H9 (cell line): ENCODE results near the gene LCNL1. TPM values are rescaled to one million over a fixed set of nuclear protein-coding genes. Genes with fewer than 3 reads are reported as not detected.

Experiments used
- DNase-seq: peaks from one replicate; pipeline ENCODE4 v3.0.0-alpha.2; 2017
- H2AFZ ChIP-seq: one replicate; pipeline ENCODE4 v1.6.1; 2013; ENCODE audit warnings: mild to moderate bottlenecking, low read length, control low read depth, moderate library complexity
- H2AK5ac ChIP-seq: 2 replicates; pipeline ENCODE4 v1.6.1; 2013; ENCODE audit warnings: low read length, control low read depth, mixed read lengths; ENCODE audit not compliant: insufficient read length
- H2BK120ac ChIP-seq: one replicate; pipeline ENCODE4 v1.6.1; 2013; ENCODE audit warnings: low read depth, mild to moderate bottlenecking, low read length, control low read depth, inconsistent platforms; ENCODE audit not compliant: poor library complexity, severe bottlenecking
- H2BK12ac ChIP-seq: 2 replicates; pipeline ENCODE4 v1.6.1; 2013; ENCODE audit warnings: low read length, control low read depth, mixed read lengths, low read depth; ENCODE audit not compliant: insufficient read length
- H2BK15ac ChIP-seq: 2 replicates; pipeline ENCODE4 v1.6.1; 2013; ENCODE audit warnings: low read depth, low read length, control low read depth
- H2BK20ac ChIP-seq: one replicate; pipeline ENCODE4 v1.6.1; 2013; ENCODE audit warnings: low read depth, mild to moderate bottlenecking, low read length, control low read depth, inconsistent platforms; ENCODE audit not compliant: poor library complexity, severe bottlenecking
- H2BK5ac ChIP-seq: 2 replicates; pipeline ENCODE4 v1.6.1; 2013; ENCODE audit warnings: low read length, control low read depth, mixed read lengths; ENCODE audit not compliant: insufficient read length
- H3K14ac ChIP-seq: 2 replicates; pipeline ENCODE4 v1.6.1; 2013; ENCODE audit warnings: low read length, control low read depth; ENCODE audit not compliant: insufficient read depth
- H3K18ac ChIP-seq: 2 replicates; pipeline ENCODE4 v1.6.1; 2013; ENCODE audit warnings: low read depth, mild to moderate bottlenecking, mixed read lengths, low read length, control low read depth; ENCODE audit not compliant: insufficient read length
- H3K23ac ChIP-seq: 2 replicates; pipeline ENCODE4 v1.6.1; 2013; ENCODE audit warnings: low read length, control low read depth, mixed read lengths, low read depth; ENCODE audit not compliant: insufficient read length
- H3K23me2 ChIP-seq: 2 replicates; pipeline ENCODE4 v1.6.1; 2013; ENCODE audit warnings: low read depth, mild to moderate bottlenecking, mixed read lengths, low read length, control low read depth; ENCODE audit not compliant: insufficient read length, poor library complexity, severe bottlenecking
- H3K27ac ChIP-seq: 2 replicates; pipeline ENCODE4 v1.5.1; 2013; ENCODE audit warnings: low read length, control low read depth, mixed read lengths, low read depth; ENCODE audit not compliant: insufficient read length
- H3K27me3 ChIP-seq: 2 replicates; pipeline ENCODE4 v1.6.1; 2013; ENCODE audit warnings: low read length, control low read depth, inconsistent platforms; ENCODE audit not compliant: insufficient read depth
- H3K4ac ChIP-seq: 2 replicates; pipeline ENCODE4 v1.6.1; 2013; ENCODE audit warnings: low read depth, mild to moderate bottlenecking, control low read depth, inconsistent platforms, low read length, moderate library complexity
- H3K4me1 ChIP-seq: 2 replicates; pipeline ENCODE4 v1.6.1; 2013; ENCODE audit warnings: low read length, control low read depth, inconsistent platforms; ENCODE audit not compliant: insufficient read depth
- H3K4me2 ChIP-seq: 2 replicates; pipeline ENCODE4 v1.6.1; 2013; ENCODE audit warnings: low read length, control low read depth, mixed read lengths; ENCODE audit not compliant: insufficient read length, insufficient read depth
- H3K56ac ChIP-seq: 2 replicates; pipeline ENCODE4 v1.6.1; 2013; ENCODE audit warnings: low read depth, mild to moderate bottlenecking, mixed read lengths, low read length, control low read depth; ENCODE audit not compliant: insufficient read length
- H3K79me1 ChIP-seq: 2 replicates; pipeline ENCODE4 v1.6.1; 2013; ENCODE audit warnings: low read depth, mild to moderate bottlenecking, moderate library complexity, low read length, control low read depth, inconsistent platforms; ENCODE audit not compliant: insufficient read depth, poor library complexity, severe bottlenecking
- H3K79me2 ChIP-seq: 2 replicates; pipeline ENCODE4 v1.6.1; 2013; ENCODE audit warnings: low read length, control low read depth, inconsistent platforms; ENCODE audit not compliant: insufficient read depth
- H3K9ac ChIP-seq: 2 replicates; pipeline ENCODE4 v1.6.1; 2013; ENCODE audit warnings: low read length, control low read depth, mixed read lengths; ENCODE audit not compliant: insufficient read length; ENCODE audit errors: extremely low read depth
- H3K9me3 ChIP-seq: one replicate; pipeline ENCODE4 v1.6.1; 2013; ENCODE audit warnings: low read depth, low read length, inconsistent platforms; ENCODE audit not compliant: control insufficient read depth
- H3T11ph ChIP-seq: one replicate; pipeline ENCODE4 v1.6.1; 2013; ENCODE audit warnings: mild to moderate bottlenecking, low read length, control low read depth, inconsistent platforms
- H4K20me1 ChIP-seq: one replicate; pipeline ENCODE4 v1.6.1; 2013; ENCODE audit not compliant: control insufficient read depth, insufficient read length, insufficient read depth
- H4K5ac ChIP-seq: 2 replicates; pipeline ENCODE4 v1.6.1; 2013; ENCODE audit warnings: low read depth, mild to moderate bottlenecking, mixed read lengths, low read length, control low read depth; ENCODE audit not compliant: insufficient read length
- H4K8ac ChIP-seq: replicated peaks from 2 replicates; pipeline ENCODE4 v1.6.1; 2013; ENCODE audit warnings: low read length, control low read depth, mixed read lengths, low read depth; ENCODE audit not compliant: insufficient read length
- H4K91ac ChIP-seq: 2 replicates; pipeline ENCODE4 v1.6.1; 2013; ENCODE audit warnings: low read depth, mild to moderate bottlenecking, moderate library complexity, mixed read lengths, low read length, control low read depth; ENCODE audit not compliant: insufficient read length
- H3K27ac Mint-ChIP-seq, 3 experiments: 2 replicates in 2 of 3; 3 replicates in 1 of 3; pipeline ENCODE4 v1.8.0; 2020 to 2021; ENCODE audit warnings: mixed read lengths in 3 of 3, mild to moderate bottlenecking in 1 of 3, moderate library complexity in 1 of 3
- H3K27me3 Mint-ChIP-seq: 2 replicates; pipeline ENCODE4 v1.8.0; 2021; ENCODE audit warnings: low read depth, mild to moderate bottlenecking, moderate library complexity, mixed read lengths
- H3K36me3 Mint-ChIP-seq, 3 experiments: 2 replicates in 2 of 3; 3 replicates in 1 of 3; pipeline ENCODE4 v1.8.0; 2020 to 2021; ENCODE audit warnings: low read depth in 3 of 3, mixed read lengths in 3 of 3; ENCODE audit not compliant: insufficient read depth in 1 of 3
- H3K4me1 Mint-ChIP-seq, 2 experiments: 2 replicates each; pipeline ENCODE4 v1.8.0; 2020; ENCODE audit warnings: mixed read lengths in 2 of 2
- H3K4me3 Mint-ChIP-seq, 2 experiments: 2 replicates in 1 of 2; 3 replicates in 1 of 2; pipeline ENCODE4 v1.8.0; 2020 to 2021; ENCODE audit warnings: mild to moderate bottlenecking in 2 of 2, mixed read lengths in 2 of 2, moderate library complexity in 1 of 2
- H3K9me3 Mint-ChIP-seq, 2 experiments: 2 replicates in 1 of 2; 3 replicates in 1 of 2; pipeline ENCODE4 v1.8.0; 2020; ENCODE audit warnings: mild to moderate bottlenecking in 2 of 2, mixed read lengths in 2 of 2, moderate library complexity in 1 of 2
- WGBS: extraction: QIAGEN DNeasy Blood & Tissue Kit; methylation state at CpG from one replicate; pipeline ENCODE4 v1.1.7; 2013; ENCODE audit warnings: missing lambda C conversion rate, low lambda C conversion rate, mixed read lengths; ENCODE audit not compliant: insufficient read length; ENCODE audit errors: extremely low coverage; 5-methylcytosine and 5-hydroxymethylcytosine counted together
- total RNA-seq: library from RNA; stranded (reverse); gene quantifications from 2 replicates; pipeline ENCODE4 v1.2.1, GENCODE V29; 2021
- TF ChIP-seq, protein P1 (sequence below): fragments of 200-600 bp; sonication (generic); conservative IDR thresholded peaks from 3 replicates; pipeline ENCODE4 v1.8.0; 2021; ENCODE audit warnings: antibody characterized with exemption, mild to moderate bottlenecking

LCNL1 gene
- total RNA-seq, 1 experiment from 2014 or later: 0.20 TPM

DNA sequence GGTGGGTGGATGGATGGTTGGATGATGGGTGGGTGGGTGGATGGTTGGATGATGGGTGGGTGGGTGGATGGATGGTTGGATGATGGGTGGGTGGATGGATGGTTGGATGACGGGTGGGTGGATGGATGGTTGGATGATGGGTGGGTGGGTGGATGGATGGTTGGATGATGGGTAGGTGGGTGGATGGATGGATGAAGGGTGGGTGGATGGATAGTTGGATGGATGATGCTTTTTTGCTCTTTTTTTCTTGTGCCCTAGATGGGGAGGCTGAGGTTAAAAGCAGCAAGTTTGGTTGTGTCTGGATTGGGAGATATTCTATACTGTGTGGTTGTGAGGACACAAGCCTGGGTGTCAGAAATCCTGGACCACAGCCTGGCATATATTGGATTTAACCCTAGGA lies 25.3 kb upstream of the LCNL1 start:
- Histone ChIP-seq H4K91ac (no peak overlapping the region), H3K4me2 (no peak overlapping the region), H2BK20ac (no peak overlapping the region), H3T11ph (no peak overlapping the region), H3K79me2 (no peaks in the 10 kb centered on the region), H3K27ac (no peak overlapping the region), H3K9ac (no peak overlapping the region), H3K14ac (no peak overlapping the region), H3K4me1 (no peaks in the 10 kb centered on the region), H3K9me3 (no peaks in the 10 kb centered on the region), H2BK12ac (no peak overlapping the region), H3K23ac (no peak overlapping the region), H3K4ac (no peak overlapping the region), H2BK15ac (no peak overlapping the region), H4K8ac (no peak overlapping the region), H2BK120ac (no peak overlapping the region), H2AFZ (no peak overlapping the region), H3K56ac (no peak overlapping the region), H3K18ac (no peak overlapping the region), H2AK5ac (no peak overlapping the region), H2BK5ac (no peak overlapping the region), H3K79me1 (no peaks in the 10 kb centered on the region), H3K23me2 (no peaks in the 10 kb centered on the region), H4K20me1 (peaks cover 2% of the 10 kb centered on the region), H4K5ac (no peak overlapping the region), H3K27me3 (no peaks in the 10 kb centered on the region)
- Mint-ChIP-seq H3K4me1 (0 out of 4 replicates have a peak, but pooled peaks cover 0 to 2% of the 10 kb centered on the region in 2 experiments), H3K27ac (no peak overlapping the region), H3K36me3 (no peaks in the 10 kb centered on the region; a peak in 1 of 7 replicates), H3K4me3 (no peak overlapping the region; a peak in 1 of 5 replicates), H3K9me3 (peaks cover 6% of the 10 kb centered on the region in 2 experiments; a peak in 4 of 5 replicates), H3K27me3 (peaks cover 8% of the 10 kb centered on the region)
- TF ChIP-seq, protein P1, sequence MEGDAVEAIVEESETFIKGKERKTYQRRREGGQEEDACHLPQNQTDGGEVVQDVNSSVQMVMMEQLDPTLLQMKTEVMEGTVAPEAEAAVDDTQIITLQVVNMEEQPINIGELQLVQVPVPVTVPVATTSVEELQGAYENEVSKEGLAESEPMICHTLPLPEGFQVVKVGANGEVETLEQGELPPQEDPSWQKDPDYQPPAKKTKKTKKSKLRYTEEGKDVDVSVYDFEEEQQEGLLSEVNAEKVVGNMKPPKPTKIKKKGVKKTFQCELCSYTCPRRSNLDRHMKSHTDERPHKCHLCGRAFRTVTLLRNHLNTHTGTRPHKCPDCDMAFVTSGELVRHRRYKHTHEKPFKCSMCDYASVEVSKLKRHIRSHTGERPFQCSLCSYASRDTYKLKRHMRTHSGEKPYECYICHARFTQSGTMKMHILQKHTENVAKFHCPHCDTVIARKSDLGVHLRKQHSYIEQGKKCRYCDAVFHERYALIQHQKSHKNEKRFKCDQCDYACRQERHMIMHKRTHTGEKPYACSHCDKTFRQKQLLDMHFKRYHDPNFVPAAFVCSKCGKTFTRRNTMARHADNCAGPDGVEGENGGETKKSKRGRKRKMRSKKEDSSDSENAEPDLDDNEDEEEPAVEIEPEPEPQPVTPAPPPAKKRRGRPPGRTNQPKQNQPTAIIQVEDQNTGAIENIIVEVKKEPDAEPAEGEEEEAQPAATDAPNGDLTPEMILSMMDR: no peak
- no CpG with 5 or more reads among the region's 1 CpG for WGBS
- DNase-seq: no peak
